Peyer's patch (tissue), 4 donors: ENCODE measurements around the gene ORAI3.

ENCODE experiments used
- POLR2A ChIP-seq, 2 donors: fragments of 450-650 bp; IDR thresholded peaks; one replicate each; pipeline ENCODE4 v1.5.1; 2017; ENCODE audit warnings: antibody characterized with exemption in 2 of 2, mild to moderate bottlenecking in 2 of 2, moderate library complexity in 2 of 2
- TF ChIP-seq, protein P1 (sequence below), 6 experiments: fragments of 450-650 bp in 4 of 6; fragments of 200-600 bp in 2 of 6; sonication (generic) in 1 of 6; IDR thresholded peaks; one replicate each; pipeline ENCODE4 v1.5.1; 2017 to 2019; ENCODE audit warnings: antibody characterized with exemption in 6 of 6, mild to moderate bottlenecking in 3 of 6, moderate library complexity in 1 of 6

DNA sequence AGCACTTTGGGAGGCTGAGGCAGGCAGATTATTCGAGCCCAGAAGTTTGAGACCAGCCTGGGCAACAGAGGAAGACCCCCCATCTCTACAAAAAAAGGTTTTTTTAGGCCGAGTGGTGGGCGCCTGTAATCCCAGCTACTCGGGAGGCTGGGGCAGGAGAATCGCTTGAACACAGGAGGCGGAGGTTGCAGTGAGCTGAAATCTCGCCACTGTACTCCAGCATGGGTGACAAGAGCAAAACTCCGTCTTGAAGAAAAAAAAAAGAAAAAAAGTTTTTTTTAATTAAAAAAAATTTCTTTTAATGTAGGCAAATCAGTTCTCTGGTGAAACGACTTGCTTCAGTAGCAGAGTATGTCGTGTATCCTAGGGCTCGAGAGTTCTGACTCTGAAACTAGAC, 47.1 kb downstream of the ORAI3 start:
- TF ChIP-seq, protein P1, sequence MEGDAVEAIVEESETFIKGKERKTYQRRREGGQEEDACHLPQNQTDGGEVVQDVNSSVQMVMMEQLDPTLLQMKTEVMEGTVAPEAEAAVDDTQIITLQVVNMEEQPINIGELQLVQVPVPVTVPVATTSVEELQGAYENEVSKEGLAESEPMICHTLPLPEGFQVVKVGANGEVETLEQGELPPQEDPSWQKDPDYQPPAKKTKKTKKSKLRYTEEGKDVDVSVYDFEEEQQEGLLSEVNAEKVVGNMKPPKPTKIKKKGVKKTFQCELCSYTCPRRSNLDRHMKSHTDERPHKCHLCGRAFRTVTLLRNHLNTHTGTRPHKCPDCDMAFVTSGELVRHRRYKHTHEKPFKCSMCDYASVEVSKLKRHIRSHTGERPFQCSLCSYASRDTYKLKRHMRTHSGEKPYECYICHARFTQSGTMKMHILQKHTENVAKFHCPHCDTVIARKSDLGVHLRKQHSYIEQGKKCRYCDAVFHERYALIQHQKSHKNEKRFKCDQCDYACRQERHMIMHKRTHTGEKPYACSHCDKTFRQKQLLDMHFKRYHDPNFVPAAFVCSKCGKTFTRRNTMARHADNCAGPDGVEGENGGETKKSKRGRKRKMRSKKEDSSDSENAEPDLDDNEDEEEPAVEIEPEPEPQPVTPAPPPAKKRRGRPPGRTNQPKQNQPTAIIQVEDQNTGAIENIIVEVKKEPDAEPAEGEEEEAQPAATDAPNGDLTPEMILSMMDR (IDR thresholded peaks at IDR 0.05), result no peak
- TF ChIP-seq POLR2A (IDR thresholded peaks at IDR 0.05), result no peak
